ENCODE data around the gene LRRC27.

DNA sequence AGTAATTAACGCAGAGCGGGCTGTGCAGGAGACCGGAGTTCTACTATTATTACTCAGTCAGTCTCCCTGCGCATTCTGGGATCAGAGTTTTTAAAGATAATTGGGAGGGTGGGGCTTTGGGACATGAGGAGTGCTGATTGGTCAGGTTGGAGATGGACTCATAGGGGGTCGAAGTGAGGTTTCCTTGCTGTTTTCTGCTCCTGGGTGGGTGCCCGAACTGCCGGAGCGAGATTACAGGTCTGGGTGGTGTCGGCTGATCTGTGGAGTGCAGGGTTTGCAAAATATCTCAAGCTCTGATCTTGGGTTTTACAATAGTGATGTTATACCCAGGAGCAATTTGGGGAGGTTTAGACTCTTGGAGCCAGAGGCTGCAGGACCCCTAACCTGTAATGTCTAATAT is 3.9 kb upstream of the LRRC27 start:
- TF ChIP-seq POLR2A (IDR thresholded peaks at IDR 0.05; ENCODE audit: low read length) (no peak), GATA1 (IDR thresholded peaks at IDR 0.05; ENCODE audit: low read depth, low read length) (no peak)

All from erythroblast (primary cell).